ENCODE data around the gene KNSTRN. TPM values are rescaled to one million over a fixed set of nuclear protein-coding genes. Genes with fewer than 3 reads are reported as not detected.

KNSTRN gene
- total RNA-seq, 1 donor from 2014 or later: 27.3 TPM

- no peak for TF ChIP-seq CTCF (IDR thresholded peaks at IDR 0.05)
- no peaks in the 10 kb centered on the region for H3K27me3 Mint-ChIP-seq (ENCODE audit: unreplicated experiment)
- H3K36me3 Mint-ChIP-seq (ENCODE audit: unreplicated experiment): peaks cover 16% of the 10 kb centered on the region
- no peak for DNase-seq (ENCODE audit: extremely low spot score, unreplicated experiment)
- H3K27ac Mint-ChIP-seq (ENCODE audit: unreplicated experiment): no peak overlapping the region
- H3K4me3 Mint-ChIP-seq (ENCODE audit: unreplicated experiment): no peak overlapping the region
- no peaks in the 10 kb centered on the region for H3K9me3 Mint-ChIP-seq (ENCODE audit: unreplicated experiment)
- no peaks in the 10 kb centered on the region for H3K4me1 Mint-ChIP-seq (ENCODE audit: unreplicated experiment)
These were observed 15.3 kb downstream of the KNSTRN start for GRCh38 chr15:40397688-40398412.

GRCh38 chr15:40398413-40398873 lies 15.9 kb downstream of the KNSTRN start:
- Mint-ChIP-seq H3K27me3 (ENCODE audit: unreplicated experiment) (no peaks in the 10 kb centered on the region), H3K9me3 (ENCODE audit: unreplicated experiment) (no peaks in the 10 kb centered on the region), H3K4me1 (ENCODE audit: unreplicated experiment) (no peaks in the 10 kb centered on the region), H3K36me3 (ENCODE audit: unreplicated experiment) (peaks cover 10% of the 10 kb centered on the region), H3K4me3 (ENCODE audit: unreplicated experiment) (no peak overlapping the region), H3K27ac (ENCODE audit: unreplicated experiment) (no peak overlapping the region)
- TF ChIP-seq CTCF (IDR thresholded peaks at IDR 0.05): no peak
- no peak for DNase-seq (ENCODE audit: extremely low spot score, unreplicated experiment)

- no peak for DNase-seq (ENCODE audit: extremely low spot score, unreplicated experiment)
- no peaks in the 10 kb centered on the region for H3K4me1 Mint-ChIP-seq (ENCODE audit: unreplicated experiment)
- H3K36me3 Mint-ChIP-seq (ENCODE audit: unreplicated experiment): peaks cover 4% of the 10 kb centered on the region
- H3K27ac Mint-ChIP-seq (ENCODE audit: unreplicated experiment): no peak overlapping the region
- no peaks in the 10 kb centered on the region for H3K27me3 Mint-ChIP-seq (ENCODE audit: unreplicated experiment)
- TF ChIP-seq CTCF (IDR thresholded peaks at IDR 0.05): no peak
- no peak overlapping the region for H3K4me3 Mint-ChIP-seq (ENCODE audit: unreplicated experiment)
- no peaks in the 10 kb centered on the region for H3K9me3 Mint-ChIP-seq (ENCODE audit: unreplicated experiment)
These were observed 16.8 kb downstream of the KNSTRN start for GRCh38 chr15:40399370-40399769.

- no peaks in the 10 kb centered on the region for H3K27me3 Mint-ChIP-seq (ENCODE audit: unreplicated experiment)
- H3K4me1 Mint-ChIP-seq (ENCODE audit: unreplicated experiment): peaks cover 25% of the 10 kb centered on the region
- DNase-seq (ENCODE audit: extremely low spot score, unreplicated experiment): peak; percentile 99
- H3K9me3 Mint-ChIP-seq (ENCODE audit: unreplicated experiment): no peaks in the 10 kb centered on the region
- peak within 1 kb of the TSS; percentile 83 for H3K27ac Mint-ChIP-seq (ENCODE audit: unreplicated experiment)
- H3K4me3 Mint-ChIP-seq (ENCODE audit: unreplicated experiment): peak within 1 kb of the TSS; percentile 87
- peaks cover 10% of the 10 kb centered on the region for H3K36me3 Mint-ChIP-seq (ENCODE audit: unreplicated experiment)
- TF ChIP-seq CTCF (IDR thresholded peaks at IDR 0.05): no peak
These were observed 23.2 kb downstream of the KNSTRN start, which contains the start of gene IVD for GRCh38 chr15:40405501-40406381. IVD (plus strand) TSS chr15:40405795; CDS start chr15:40405828, 33 bp downstream.
